Caco-2 (cell line): Measurements from ENCODE around the gene ZEB1. TPM values are rescaled to one million over a fixed set of nuclear protein-coding genes. Genes with fewer than 3 reads are reported as not detected.

Experiments
- BruUV-seq: library from RNA; stranded (reverse); fragments of 400-500 nt; replicated peaks from 2 replicates; lab custom pipeline; 2021; lab: Mats Ljungman, UMichigan
- CTCF ChIA-PET: fragments of 300-600 bp; sonication (Branson Sonifier 250); formaldehyde crosslinking; loops from one replicate; lab custom pipeline; 2022; ENCODE audit warnings: antibody characterized with exemption; lab: Charles Lee
- POLR2A ChIA-PET: fragments of 300-600 bp; sonication (Branson Sonifier 250); formaldehyde crosslinking; loops from one replicate; lab custom pipeline; 2022; ENCODE audit warnings: antibody characterized with exemption; lab: Charles Lee
- DNase-seq, 2 experiments: peaks; one replicate each; pipeline versions ENCODE4 v3.0.0 to v3.0.0-alpha.2; 2020 to 2022
- H3K27me3 ChIP-seq: replicated peaks from 2 replicates; pipeline ENCODE4 v1.6.0; 2011; ENCODE audit warnings: low read length; ENCODE audit not compliant: control insufficient read depth, insufficient read depth
- H3K36me3 ChIP-seq: 2 replicates; pipeline ENCODE4 v1.5.1; 2011; ENCODE audit warnings: low read length; ENCODE audit not compliant: control insufficient read depth, insufficient read depth
- H3K4me1 ChIP-seq: fragments of 250-450 bp; sonication (Bioruptor Pico); 2 replicates; pipeline ENCODE4 v1.5.1; 2020; ENCODE audit warnings: mild to moderate bottlenecking
- H3K4me3 ChIP-seq: 2 replicates; pipeline ENCODE4 v1.5.1; 2011; ENCODE audit warnings: low read depth, mild to moderate bottlenecking, control low read depth, low read length
- H3K9me3 ChIP-seq: fragments of 250-450 bp; sonication (Bioruptor Pico); 2 replicates; pipeline ENCODE4 v1.5.1; 2020; ENCODE audit warnings: mild to moderate bottlenecking, moderate library complexity
- H3K27ac Mint-ChIP-seq: one replicate; pipeline ENCODE4 v1.8.0; 2022; ENCODE audit warnings: mixed read lengths; ENCODE audit not compliant: unreplicated experiment
- H3K27me3 Mint-ChIP-seq: one replicate; pipeline ENCODE4 v1.8.0; 2022; ENCODE audit warnings: mixed read lengths; ENCODE audit not compliant: insufficient read depth, unreplicated experiment
- H3K36me3 Mint-ChIP-seq: one replicate; pipeline ENCODE4 v1.8.0; 2022; ENCODE audit warnings: mild to moderate bottlenecking, mixed read lengths; ENCODE audit not compliant: insufficient read depth, unreplicated experiment
- H3K4me1 Mint-ChIP-seq: one replicate; pipeline ENCODE4 v1.8.0; 2022; ENCODE audit warnings: low read depth, mixed read lengths; ENCODE audit not compliant: unreplicated experiment
- H3K4me3 Mint-ChIP-seq: one replicate; pipeline ENCODE4 v1.8.0; 2022; ENCODE audit warnings: mild to moderate bottlenecking, moderate library complexity, mixed read lengths; ENCODE audit not compliant: unreplicated experiment
- H3K9me3 Mint-ChIP-seq: one replicate; pipeline ENCODE4 v1.8.0; 2022; ENCODE audit warnings: mixed read lengths; ENCODE audit not compliant: unreplicated experiment
- CTCF ChIP-seq, 2 experiments: fragments of 200-600 bp in 1 of 2; IDR thresholded peaks; 1 replicate in 1 of 2; 2 replicates in 1 of 2; pipeline versions ENCODE4 v1.5.1 to v1.8.0; 2011 to 2022; ENCODE audit warnings: antibody characterized with exemption in 1 of 2, control low read depth in 1 of 2, inconsistent platforms in 1 of 2, low read depth in 1 of 2, low read length in 1 of 2, mild to moderate bottlenecking in 1 of 2, moderate library complexity in 1 of 2; ENCODE audit not compliant: insufficient read depth in 1 of 2, severe bottlenecking in 1 of 2, unreplicated experiment in 1 of 2
- intact Hi-C: fragments of 100-400 bp; cut with micrococcal nuclease; formaldehyde crosslinking; loops from one replicate; pipeline ENCODE4 v1.10.0; 2022; ENCODE audit not compliant: unreplicated experiment
- total RNA-seq: library from RNA; stranded (reverse); gene quantifications from 2 replicates; pipeline ENCODE4 v1.2.3, GENCODE V29; 2022

ZEB1 gene
- total RNA-seq, 1 experiment from 2014 or later, result not detected

- TF ChIP-seq CTCF (IDR thresholded peaks at IDR 0.05; ENCODE audit: insufficient read depth in 1 of 2, low read depth in 1 of 2, low read length in 1 of 2, severe bottlenecking in 1 of 2, unreplicated experiment in 1 of 2), result no peak
- intact Hi-C loops, result no loop called here
Observed at GRCh38 chr10:31476088-31476487, 157.1 kb downstream of the ZEB1 start.

GRCh38 chr10:31477584-31477983 lies 158.6 kb downstream of the ZEB1 start:
- ChIA-PET POLR2A (no interaction called here), CTCF (no interaction called here)
- Histone ChIP-seq H3K36me3 (no peaks in the 10 kb centered on the region), H3K4me3 (no peak overlapping the region), H3K4me1 (no peaks in the 10 kb centered on the region), H3K27me3 (no peaks in the 10 kb centered on the region), H3K9me3 (no peaks in the 10 kb centered on the region; the same call in 1 of the 2 replicates)
- Mint-ChIP-seq H3K4me1 (no peaks in the 10 kb centered on the region), H3K27me3 (peaks cover 2% of the 10 kb centered on the region), H3K36me3 (no peaks in the 10 kb centered on the region), H3K27ac (no peak overlapping the region), H3K9me3 (no peaks in the 10 kb centered on the region), H3K4me3 (no peak overlapping the region)
- intact Hi-C loops, result no loop called here
- BruUV-seq, result no TSS peak
- DNase-seq, result no peak
- no peak for TF ChIP-seq CTCF (IDR thresholded peaks at IDR 0.05; ENCODE audit: insufficient read depth in 1 of 2, low read depth in 1 of 2, low read length in 1 of 2, severe bottlenecking in 1 of 2, unreplicated experiment in 1 of 2)

More at GRCh38 chr10:31476088-31476487, 157.1 kb downstream of the ZEB1 start:
- ChIA-PET POLR2A (no interaction called here), CTCF (no interaction called here)
- H3K27me3 ChIP-seq, result no peaks in the 10 kb centered on the region
- no TSS peak for BruUV-seq
- no peaks in the 10 kb centered on the region for H3K4me1 ChIP-seq
- H3K27ac Mint-ChIP-seq, result no peak overlapping the region
- H3K4me1 Mint-ChIP-seq, result no peaks in the 10 kb centered on the region
- no peak overlapping the region for H3K4me3 ChIP-seq
- peaks cover 2% of the 10 kb centered on the region for H3K27me3 Mint-ChIP-seq
- no peaks in the 10 kb centered on the region for H3K36me3 Mint-ChIP-seq
- H3K9me3 ChIP-seq, result no peaks in the 10 kb centered on the region; the same call in 1 of the 2 replicates
- no peaks in the 10 kb centered on the region for H3K9me3 Mint-ChIP-seq
- H3K36me3 ChIP-seq, result no peaks in the 10 kb centered on the region
- no peak overlapping the region for H3K4me3 Mint-ChIP-seq
- DNase-seq, result no peak

GRCh38 chr10:31479752-31480151 lies 160.7 kb downstream of the ZEB1 start:
- Histone ChIP-seq H3K36me3 (no peaks in the 10 kb centered on the region), H3K27me3 (no peaks in the 10 kb centered on the region), H3K4me1 (peaks cover 4% of the 10 kb centered on the region), H3K4me3 (no peak overlapping the region), H3K9me3 (no peaks in the 10 kb centered on the region; the same call in 1 of the 2 replicates)
- DNase-seq, result no peak
- intact Hi-C loops, result no loop called here
- no peaks in the 10 kb centered on the region for H3K36me3 Mint-ChIP-seq
- ChIA-PET CTCF (no interaction called here), POLR2A (no interaction called here)
- BruUV-seq, result no TSS peak
- H3K9me3 Mint-ChIP-seq, result no peaks in the 10 kb centered on the region
- H3K4me3 Mint-ChIP-seq, result no peak overlapping the region
- peaks cover 2% of the 10 kb centered on the region for H3K27me3 Mint-ChIP-seq
- H3K27ac Mint-ChIP-seq, result no peak overlapping the region
- TF ChIP-seq CTCF (IDR thresholded peaks at IDR 0.05; ENCODE audit: insufficient read depth in 1 of 2, low read depth in 1 of 2, low read length in 1 of 2, severe bottlenecking in 1 of 2, unreplicated experiment in 1 of 2), result no peak
- H3K4me1 Mint-ChIP-seq, result no peaks in the 10 kb centered on the region
